Liver (tissue), 9 donors: ENCODE data around the gene FBN2. TPM values are rescaled to one million over a fixed set of nuclear protein-coding genes. Genes with fewer than 3 reads are reported as not detected.

Source experiments
- DNase-seq: peaks from one replicate; pipeline ENCODE4 v3.0.0-alpha.2; 2017; ENCODE audit warnings: low spot score
- H3K27ac ChIP-seq, 2 donors: one replicate each; pipeline ENCODE4 v1.7.0; 2013; ENCODE audit warnings: inconsistent platforms in 2 of 2, low read length in 2 of 2, control low read depth in 1 of 2, low read depth in 1 of 2, mild to moderate bottlenecking in 1 of 2
- H3K27me3 ChIP-seq, 4 donors: one replicate each; pipeline versions ENCODE4 v1.6.1 to v1.7.0; 2013; ENCODE audit warnings: low read length in 3 of 4, inconsistent platforms in 1 of 4, mild to moderate bottlenecking in 1 of 4, moderate library complexity in 1 of 4; ENCODE audit not compliant: control insufficient read depth in 4 of 4, insufficient read depth in 4 of 4
- H3K36me3 ChIP-seq, 4 donors: one replicate each; pipeline versions ENCODE4 v1.6.1 to v1.7.0; 2013; ENCODE audit warnings: low read length in 3 of 4, mild to moderate bottlenecking in 3 of 4, low read depth in 1 of 4, moderate library complexity in 1 of 4; ENCODE audit not compliant: control insufficient read depth in 4 of 4, insufficient read depth in 3 of 4
- H3K4me1 ChIP-seq, 4 donors: one replicate each; pipeline versions ENCODE4 v1.6.1 to v1.7.0; 2013; ENCODE audit warnings: low read length in 3 of 4, mild to moderate bottlenecking in 3 of 4, moderate library complexity in 1 of 4; ENCODE audit not compliant: control insufficient read depth in 4 of 4, insufficient read depth in 4 of 4
- H3K4me3 ChIP-seq, 3 donors: one replicate each; pipeline versions ENCODE4 v1.6.1 to v1.7.0; 2013; ENCODE audit warnings: low read length in 3 of 3, control low read depth in 1 of 3, low read depth in 1 of 3, mild to moderate bottlenecking in 1 of 3
- H3K9ac ChIP-seq, 2 donors: one replicate each; pipeline ENCODE4 v1.7.0; 2013; ENCODE audit warnings: low read length in 2 of 2, mild to moderate bottlenecking in 2 of 2, moderate library complexity in 2 of 2, control low read depth in 1 of 2, low read depth in 1 of 2
- H3K9me3 ChIP-seq, 4 donors: one replicate each; pipeline versions ENCODE4 v1.6.1 to v1.7.0; 2013; ENCODE audit warnings: low read length in 3 of 4; ENCODE audit not compliant: control insufficient read depth in 4 of 4
- EGR1 ChIP-seq, 2 donors: IDR thresholded peaks; 2 replicates each; pipeline ENCODE4 v1.6.1; 2016 to 2018; ENCODE audit warnings: antibody characterized with exemption in 2 of 2, low read depth in 2 of 2
- FOXA1 ChIP-seq: IDR thresholded peaks from 2 replicates; pipeline ENCODE4 v1.6.1; 2016; ENCODE audit warnings: antibody characterized with exemption
- FOXA2 ChIP-seq: IDR thresholded peaks from 2 replicates; pipeline ENCODE4 v1.6.1; 2016; ENCODE audit warnings: antibody characterized with exemption
- GABPA ChIP-seq, 2 donors: IDR thresholded peaks in 1 of 2; conservative IDR thresholded peaks in 1 of 2; 2 replicates each; pipeline ENCODE4 v1.6.1; 2016; ENCODE audit warnings: antibody characterized with exemption in 2 of 2, mild to moderate bottlenecking in 1 of 2, moderate library complexity in 1 of 2
- HNF4A ChIP-seq, 2 donors: conservative IDR thresholded peaks; 2 replicates each; pipeline ENCODE4 v1.6.1; 2016; ENCODE audit warnings: antibody characterized with exemption in 2 of 2, mild to moderate bottlenecking in 2 of 2
- HNF4G ChIP-seq: IDR thresholded peaks from 2 replicates; pipeline ENCODE4 v1.6.1; 2016; ENCODE audit warnings: antibody characterized with exemption
- JUND ChIP-seq, 2 donors: IDR thresholded peaks; 2 replicates each; pipeline ENCODE4 v1.6.1; 2016; ENCODE audit warnings: antibody characterized with exemption in 2 of 2
- NR2F2 ChIP-seq: IDR thresholded peaks from 2 replicates; pipeline ENCODE4 v1.6.1; 2016; ENCODE audit warnings: antibody characterized with exemption
- RAD21 ChIP-seq, 2 donors: IDR thresholded peaks; 2 replicates each; pipeline ENCODE4 v1.6.1; 2016; ENCODE audit warnings: antibody characterized with exemption in 2 of 2, mild to moderate bottlenecking in 2 of 2
- RXRA ChIP-seq, 2 donors: IDR thresholded peaks; 2 replicates each; pipeline ENCODE4 v1.6.1; 2017 to 2018; ENCODE audit warnings: antibody characterized with exemption in 2 of 2, mild to moderate bottlenecking in 1 of 2
- SP1 ChIP-seq: IDR thresholded peaks from 2 replicates; pipeline ENCODE4 v1.6.1; 2018; ENCODE audit warnings: antibody characterized with exemption, mild to moderate bottlenecking
- TAF1 ChIP-seq: conservative IDR thresholded peaks from 2 replicates; pipeline ENCODE4 v1.6.1; 2016; ENCODE audit warnings: antibody characterized with exemption, mild to moderate bottlenecking
- YY1 ChIP-seq: IDR thresholded peaks from 2 replicates; pipeline ENCODE4 v1.6.1; 2016; ENCODE audit warnings: antibody characterized with exemption, mild to moderate bottlenecking
- WGBS: extraction: QIAGEN DNeasy Blood & Tissue Kit; methylation state at CpG from one replicate; pipeline ENCODE4 v1.1.7; 2013; 5-methylcytosine and 5-hydroxymethylcytosine counted together
- polyA plus RNA-seq, 2 donors: library from polyadenylated mRNA; stranded (reverse) in 1 of 2; unstranded in 1 of 2; fragments of 200-250 nt in 1 of 2; fragments of >200 nt in 1 of 2; fragmentation: Nextera tagmentation in 1 of 2; extraction: Ambion mirVana in 1 of 2; gene quantifications; one replicate each; pipeline versions ENCODE4 v1.2.1 to v1.2.3, GENCODE V29; 2013 to 2015
- total RNA-seq, 2 donors: library from RNA; depleted of rRNA; stranded (reverse); fragments of >200 nt; gene quantifications; one replicate each; pipeline ENCODE4 v1.2.3, GENCODE V29; 2014
- TF ChIP-seq, protein P1 (sequence below): fragments of 150-350 bp; IDR thresholded peaks from 2 replicates; pipeline ENCODE4 v1.5.1; 2017; ENCODE audit warnings: improper control_type of control experiment, low read depth, low read length; ENCODE audit not compliant: missing input control
- TF ChIP-seq, protein P2 (sequence below): IDR thresholded peaks from 2 replicates; pipeline ENCODE4 v1.6.1; 2016; ENCODE audit warnings: antibody characterized with exemption
- TF ChIP-seq, protein P3 (sequence below): IDR thresholded peaks from 2 replicates; pipeline ENCODE4 v1.6.1; 2016; ENCODE audit warnings: antibody characterized with exemption, mild to moderate bottlenecking
- TF ChIP-seq, protein P4 (sequence below): IDR thresholded peaks from 2 replicates; pipeline ENCODE4 v1.6.1; 2016; ENCODE audit warnings: antibody characterized with exemption
- TF ChIP-seq, protein P5 (sequence below): IDR thresholded peaks from 2 replicates; pipeline ENCODE4 v1.6.1; 2016; ENCODE audit warnings: antibody characterized with exemption
- donor health status: healthy.
- donor health status: healthy.
- donor health status: healthy.
- donor health status: healthy.
- donor health status: healthy.

Gene FBN2
- total and polyA plus RNA-seq, 4 donors = 0.08 to 4.1 (median 0.47) TPM

DNA sequence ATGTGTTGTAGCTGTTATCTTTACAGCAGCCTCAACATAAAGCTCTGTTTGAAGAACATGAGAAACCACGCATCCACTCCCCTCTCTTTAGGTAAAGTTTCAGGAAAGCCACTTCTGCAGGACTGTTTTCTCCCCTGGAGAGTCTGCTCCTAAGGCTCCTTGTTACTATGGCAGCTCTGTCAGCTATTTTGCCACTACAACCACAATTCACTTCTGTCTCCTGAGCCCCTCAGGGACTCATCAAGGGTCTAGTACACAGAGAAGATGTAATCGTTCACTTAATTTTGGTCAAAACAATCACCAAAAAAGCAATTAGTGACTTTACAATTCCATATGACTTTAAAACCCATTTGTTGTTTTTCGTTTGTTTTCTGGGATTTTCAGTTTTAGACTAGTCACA is 157.7 kb downstream of the FBN2 start:
- H3K27me3 ChIP-seq = no peaks in the 10 kb centered on the region
- no peaks in the 10 kb centered on the region for H3K4me1 ChIP-seq
- H3K27ac ChIP-seq = no peak overlapping the region
- WGBS = 70% methylated on average over 3 of the region's 3 CpGs
- H3K4me3 ChIP-seq = no peak overlapping the region
- no peak for DNase-seq
- no peak for TF ChIP-seq HNF4A (conservative IDR thresholded peaks at IDR 0.05)
- TF ChIP-seq RAD21 (IDR thresholded peaks at IDR 0.05) = no peak
- no peak for TF ChIP-seq HNF4G
- H3K9ac ChIP-seq = no peak overlapping the region
- H3K36me3 ChIP-seq = no peaks in the 10 kb centered on the region
- no peaks in the 10 kb centered on the region for H3K9me3 ChIP-seq

DNA sequence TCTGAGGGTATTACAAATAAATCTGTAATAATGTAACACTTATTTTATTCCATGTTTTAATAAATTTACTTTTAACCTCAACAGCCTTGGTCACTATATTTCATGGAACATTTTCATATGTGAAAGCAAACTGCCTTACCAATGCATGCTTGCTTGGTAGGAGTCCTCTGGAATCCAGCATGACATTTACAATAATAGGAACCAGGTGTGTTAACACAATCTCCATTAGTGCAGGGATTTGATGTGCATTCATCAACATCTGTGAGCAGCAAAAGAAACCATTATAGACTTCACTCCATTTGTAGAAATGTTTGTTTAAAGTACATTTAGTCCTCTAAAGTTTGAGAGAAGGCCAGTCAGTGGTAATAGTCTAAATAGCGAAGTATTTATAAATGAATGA is 159.4 kb downstream of the FBN2 start:
- TF ChIP-seq HNF4G = no peak
- no peak for TF ChIP-seq HNF4A (conservative IDR thresholded peaks at IDR 0.05)
- TF ChIP-seq YY1 = no peak
- TF ChIP-seq, protein P1, sequence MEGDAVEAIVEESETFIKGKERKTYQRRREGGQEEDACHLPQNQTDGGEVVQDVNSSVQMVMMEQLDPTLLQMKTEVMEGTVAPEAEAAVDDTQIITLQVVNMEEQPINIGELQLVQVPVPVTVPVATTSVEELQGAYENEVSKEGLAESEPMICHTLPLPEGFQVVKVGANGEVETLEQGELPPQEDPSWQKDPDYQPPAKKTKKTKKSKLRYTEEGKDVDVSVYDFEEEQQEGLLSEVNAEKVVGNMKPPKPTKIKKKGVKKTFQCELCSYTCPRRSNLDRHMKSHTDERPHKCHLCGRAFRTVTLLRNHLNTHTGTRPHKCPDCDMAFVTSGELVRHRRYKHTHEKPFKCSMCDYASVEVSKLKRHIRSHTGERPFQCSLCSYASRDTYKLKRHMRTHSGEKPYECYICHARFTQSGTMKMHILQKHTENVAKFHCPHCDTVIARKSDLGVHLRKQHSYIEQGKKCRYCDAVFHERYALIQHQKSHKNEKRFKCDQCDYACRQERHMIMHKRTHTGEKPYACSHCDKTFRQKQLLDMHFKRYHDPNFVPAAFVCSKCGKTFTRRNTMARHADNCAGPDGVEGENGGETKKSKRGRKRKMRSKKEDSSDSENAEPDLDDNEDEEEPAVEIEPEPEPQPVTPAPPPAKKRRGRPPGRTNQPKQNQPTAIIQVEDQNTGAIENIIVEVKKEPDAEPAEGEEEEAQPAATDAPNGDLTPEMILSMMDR = no peak
- TF ChIP-seq EGR1 (IDR thresholded peaks at IDR 0.05; ENCODE audit: low read depth in 2 of 2) = no peak
- WGBS = 87% methylated on average over 1 of the region's 1 CpG
- H3K4me1 ChIP-seq = no peaks in the 10 kb centered on the region
- H3K4me3 ChIP-seq = no peak overlapping the region
- no peaks in the 10 kb centered on the region for H3K36me3 ChIP-seq
- no peak for DNase-seq
- no peaks in the 10 kb centered on the region for H3K27me3 ChIP-seq
- no peak overlapping the region for H3K9ac ChIP-seq
- H3K9me3 ChIP-seq = no peaks in the 10 kb centered on the region
- H3K27ac ChIP-seq = no peak overlapping the region

DNA sequence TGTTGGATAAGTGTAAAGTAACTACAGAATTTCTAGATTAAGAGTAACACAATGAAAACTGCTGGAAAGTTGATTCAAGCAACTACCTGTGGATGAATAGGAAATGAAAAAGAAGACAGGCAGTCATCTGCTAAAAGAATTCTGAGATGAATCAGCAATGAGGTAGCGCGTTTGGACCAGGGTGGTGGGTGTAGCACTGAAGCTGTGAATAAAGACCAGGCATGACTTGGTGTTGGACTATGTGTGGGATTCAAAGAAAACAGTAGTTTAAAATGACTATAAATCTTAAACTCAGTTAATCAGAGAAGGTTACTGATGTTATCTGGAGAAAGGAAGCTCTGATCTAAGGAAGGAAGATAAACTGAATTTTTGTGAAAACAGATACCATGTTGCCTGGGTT is 159.8 kb downstream of the FBN2 start:
- no peak overlapping the region for H3K4me3 ChIP-seq
- H3K4me1 ChIP-seq = no peaks in the 10 kb centered on the region
- no peak overlapping the region for H3K9ac ChIP-seq
- DNase-seq = no peak
- H3K27ac ChIP-seq = no peak overlapping the region
- no peaks in the 10 kb centered on the region for H3K27me3 ChIP-seq
- 91% methylated on average over 2 of the region's 2 CpGs for WGBS
- TF ChIP-seq JUND (IDR thresholded peaks at IDR 0.05) (no peak), RAD21 (IDR thresholded peaks at IDR 0.05) (no peak), NR2F2 (no peak), FOXA1 (no peak), SP1 (no peak), HNF4G (no peak), FOXA2 (no peak), RXRA (IDR thresholded peaks at IDR 0.05) (no peak), GABPA (IDR thresholded peaks at IDR 0.05 in 1 of 2, conservative IDR thresholded peaks at IDR 0.05 in 1 of 2) (no peak), EGR1 (IDR thresholded peaks at IDR 0.05; ENCODE audit: low read depth in 2 of 2) (no peak), TAF1 (no peak), HNF4A (conservative IDR thresholded peaks at IDR 0.05) (no peak), YY1 (no peak)
- TF ChIP-seq, protein P2, sequence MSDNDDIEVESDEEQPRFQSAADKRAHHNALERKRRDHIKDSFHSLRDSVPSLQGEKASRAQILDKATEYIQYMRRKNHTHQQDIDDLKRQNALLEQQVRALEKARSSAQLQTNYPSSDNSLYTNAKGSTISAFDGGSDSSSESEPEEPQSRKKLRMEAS = no peak
- TF ChIP-seq, protein P3, sequence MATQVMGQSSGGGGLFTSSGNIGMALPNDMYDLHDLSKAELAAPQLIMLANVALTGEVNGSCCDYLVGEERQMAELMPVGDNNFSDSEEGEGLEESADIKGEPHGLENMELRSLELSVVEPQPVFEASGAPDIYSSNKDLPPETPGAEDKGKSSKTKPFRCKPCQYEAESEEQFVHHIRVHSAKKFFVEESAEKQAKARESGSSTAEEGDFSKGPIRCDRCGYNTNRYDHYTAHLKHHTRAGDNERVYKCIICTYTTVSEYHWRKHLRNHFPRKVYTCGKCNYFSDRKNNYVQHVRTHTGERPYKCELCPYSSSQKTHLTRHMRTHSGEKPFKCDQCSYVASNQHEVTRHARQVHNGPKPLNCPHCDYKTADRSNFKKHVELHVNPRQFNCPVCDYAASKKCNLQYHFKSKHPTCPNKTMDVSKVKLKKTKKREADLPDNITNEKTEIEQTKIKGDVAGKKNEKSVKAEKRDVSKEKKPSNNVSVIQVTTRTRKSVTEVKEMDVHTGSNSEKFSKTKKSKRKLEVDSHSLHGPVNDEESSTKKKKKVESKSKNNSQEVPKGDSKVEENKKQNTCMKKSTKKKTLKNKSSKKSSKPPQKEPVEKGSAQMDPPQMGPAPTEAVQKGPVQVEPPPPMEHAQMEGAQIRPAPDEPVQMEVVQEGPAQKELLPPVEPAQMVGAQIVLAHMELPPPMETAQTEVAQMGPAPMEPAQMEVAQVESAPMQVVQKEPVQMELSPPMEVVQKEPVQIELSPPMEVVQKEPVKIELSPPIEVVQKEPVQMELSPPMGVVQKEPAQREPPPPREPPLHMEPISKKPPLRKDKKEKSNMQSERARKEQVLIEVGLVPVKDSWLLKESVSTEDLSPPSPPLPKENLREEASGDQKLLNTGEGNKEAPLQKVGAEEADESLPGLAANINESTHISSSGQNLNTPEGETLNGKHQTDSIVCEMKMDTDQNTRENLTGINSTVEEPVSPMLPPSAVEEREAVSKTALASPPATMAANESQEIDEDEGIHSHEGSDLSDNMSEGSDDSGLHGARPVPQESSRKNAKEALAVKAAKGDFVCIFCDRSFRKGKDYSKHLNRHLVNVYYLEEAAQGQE = no peak
- TF ChIP-seq, protein P1 = no peak
- TF ChIP-seq, protein P4, sequence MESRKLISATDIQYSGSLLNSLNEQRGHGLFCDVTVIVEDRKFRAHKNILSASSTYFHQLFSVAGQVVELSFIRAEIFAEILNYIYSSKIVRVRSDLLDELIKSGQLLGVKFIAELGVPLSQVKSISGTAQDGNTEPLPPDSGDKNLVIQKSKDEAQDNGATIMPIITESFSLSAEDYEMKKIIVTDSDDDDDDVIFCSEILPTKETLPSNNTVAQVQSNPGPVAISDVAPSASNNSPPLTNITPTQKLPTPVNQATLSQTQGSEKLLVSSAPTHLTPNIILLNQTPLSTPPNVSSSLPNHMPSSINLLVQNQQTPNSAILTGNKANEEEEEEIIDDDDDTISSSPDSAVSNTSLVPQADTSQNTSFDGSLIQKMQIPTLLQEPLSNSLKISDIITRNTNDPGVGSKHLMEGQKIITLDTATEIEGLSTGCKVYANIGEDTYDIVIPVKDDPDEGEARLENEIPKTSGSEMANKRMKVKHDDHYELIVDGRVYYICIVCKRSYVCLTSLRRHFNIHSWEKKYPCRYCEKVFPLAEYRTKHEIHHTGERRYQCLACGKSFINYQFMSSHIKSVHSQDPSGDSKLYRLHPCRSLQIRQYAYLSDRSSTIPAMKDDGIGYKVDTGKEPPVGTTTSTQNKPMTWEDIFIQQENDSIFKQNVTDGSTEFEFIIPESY = no peak
- TF ChIP-seq, protein P5, sequence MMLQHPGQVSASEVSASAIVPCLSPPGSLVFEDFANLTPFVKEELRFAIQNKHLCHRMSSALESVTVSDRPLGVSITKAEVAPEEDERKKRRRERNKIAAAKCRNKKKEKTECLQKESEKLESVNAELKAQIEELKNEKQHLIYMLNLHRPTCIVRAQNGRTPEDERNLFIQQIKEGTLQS = no peak
- H3K36me3 ChIP-seq = no peaks in the 10 kb centered on the region
- H3K9me3 ChIP-seq = no peaks in the 10 kb centered on the region
